GM21528 (cell line): ENCODE data around the gene WIF1.

Experiments
- ATAC-seq: cut with Tn5 transposase; IDR thresholded peaks from one replicate; pipeline ENCODE4 v1.9.1; 2021; ENCODE audit warnings: mild to moderate bottlenecking, moderate library complexity; ENCODE audit not compliant: unreplicated experiment, low FRiP score

Gene WIF1, protein sequence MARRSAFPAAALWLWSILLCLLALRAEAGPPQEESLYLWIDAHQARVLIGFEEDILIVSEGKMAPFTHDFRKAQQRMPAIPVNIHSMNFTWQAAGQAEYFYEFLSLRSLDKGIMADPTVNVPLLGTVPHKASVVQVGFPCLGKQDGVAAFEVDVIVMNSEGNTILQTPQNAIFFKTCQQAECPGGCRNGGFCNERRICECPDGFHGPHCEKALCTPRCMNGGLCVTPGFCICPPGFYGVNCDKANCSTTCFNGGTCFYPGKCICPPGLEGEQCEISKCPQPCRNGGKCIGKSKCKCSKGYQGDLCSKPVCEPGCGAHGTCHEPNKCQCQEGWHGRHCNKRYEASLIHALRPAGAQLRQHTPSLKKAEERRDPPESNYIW

DNA sequence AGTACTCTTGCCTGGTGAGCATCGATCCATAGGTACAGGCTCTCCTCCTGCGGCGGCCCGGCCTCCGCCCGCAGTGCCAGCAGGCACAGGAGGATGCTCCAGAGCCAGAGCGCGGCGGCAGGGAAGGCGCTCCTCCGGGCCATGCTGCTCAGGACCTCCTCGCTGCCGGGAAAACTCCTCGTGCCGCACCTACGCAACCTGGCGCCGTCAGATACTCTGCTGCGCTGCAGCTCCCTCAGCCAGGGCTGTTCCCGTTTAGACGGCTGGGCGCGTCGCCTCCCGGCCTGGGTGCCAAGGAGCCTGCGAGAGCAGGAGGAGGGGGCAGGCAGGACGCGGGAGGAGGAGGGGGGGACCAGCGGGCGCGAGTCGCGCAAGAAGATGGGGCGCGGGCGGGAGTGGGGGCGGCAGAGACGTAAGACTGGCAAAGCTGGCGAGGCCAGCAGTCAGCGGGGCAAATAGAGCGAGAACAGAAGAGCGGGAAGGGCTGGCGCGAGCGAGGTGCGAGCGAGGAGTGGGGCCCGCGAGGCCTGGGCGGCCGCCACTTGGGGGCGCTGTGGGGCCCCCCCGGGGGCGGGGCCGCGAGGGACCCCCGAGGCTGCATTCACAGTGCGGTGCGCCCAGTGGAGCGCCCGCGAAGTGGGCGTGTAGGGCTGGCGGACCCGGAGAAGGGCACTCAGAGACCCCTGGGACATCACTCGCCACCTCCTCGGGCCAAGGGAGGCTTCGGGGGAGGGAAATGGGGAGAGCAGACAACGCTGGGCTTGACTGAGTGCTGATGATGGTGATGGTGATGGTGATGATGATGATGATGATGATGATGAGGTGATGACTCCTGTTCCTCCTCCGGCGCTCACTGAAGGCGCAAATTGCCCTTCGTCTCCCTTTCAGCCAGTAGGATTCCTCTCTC, at the start of gene WIF1:
Gene WIF1 (minus strand): TSS at position 257 of the 907 bp plus-strand sequence. CDS start 114 bp downstream, at position 143.
- peak; percentile 61 for ATAC-seq

DNA sequence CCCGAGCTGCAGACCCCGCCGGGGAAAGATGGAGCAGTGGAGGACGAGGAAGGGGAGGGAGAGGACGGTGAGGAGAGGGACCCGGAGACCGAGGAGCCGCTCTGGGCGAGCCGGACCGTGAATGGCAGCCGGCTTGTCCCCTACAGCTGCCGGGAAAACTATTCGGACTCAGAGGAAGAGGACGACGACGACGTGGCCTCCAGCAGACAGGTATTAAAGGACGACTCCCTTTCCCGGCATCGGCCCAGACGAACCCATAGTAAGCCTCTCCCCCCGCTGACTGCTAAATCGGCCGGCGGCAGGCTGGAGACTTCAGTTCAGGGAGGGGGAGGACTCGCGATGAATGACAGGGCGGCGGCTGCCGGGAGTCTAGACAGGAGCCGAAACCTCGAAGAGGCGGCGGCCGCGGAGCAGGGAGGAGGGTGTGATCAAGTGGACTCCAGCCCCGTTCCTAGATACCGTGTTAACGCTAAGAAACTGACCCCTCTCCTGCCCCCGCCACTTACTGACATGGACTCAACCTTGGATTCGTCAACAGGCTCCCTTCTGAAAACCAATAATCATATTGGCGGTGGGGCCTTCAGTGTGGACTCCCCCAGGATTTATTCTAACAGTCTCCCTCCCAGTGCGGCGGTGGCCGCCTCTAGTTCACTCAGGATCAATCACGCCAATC, 49.2 kb upstream of the WIF1 start:
- peak; percentile 57 for ATAC-seq

DNA sequence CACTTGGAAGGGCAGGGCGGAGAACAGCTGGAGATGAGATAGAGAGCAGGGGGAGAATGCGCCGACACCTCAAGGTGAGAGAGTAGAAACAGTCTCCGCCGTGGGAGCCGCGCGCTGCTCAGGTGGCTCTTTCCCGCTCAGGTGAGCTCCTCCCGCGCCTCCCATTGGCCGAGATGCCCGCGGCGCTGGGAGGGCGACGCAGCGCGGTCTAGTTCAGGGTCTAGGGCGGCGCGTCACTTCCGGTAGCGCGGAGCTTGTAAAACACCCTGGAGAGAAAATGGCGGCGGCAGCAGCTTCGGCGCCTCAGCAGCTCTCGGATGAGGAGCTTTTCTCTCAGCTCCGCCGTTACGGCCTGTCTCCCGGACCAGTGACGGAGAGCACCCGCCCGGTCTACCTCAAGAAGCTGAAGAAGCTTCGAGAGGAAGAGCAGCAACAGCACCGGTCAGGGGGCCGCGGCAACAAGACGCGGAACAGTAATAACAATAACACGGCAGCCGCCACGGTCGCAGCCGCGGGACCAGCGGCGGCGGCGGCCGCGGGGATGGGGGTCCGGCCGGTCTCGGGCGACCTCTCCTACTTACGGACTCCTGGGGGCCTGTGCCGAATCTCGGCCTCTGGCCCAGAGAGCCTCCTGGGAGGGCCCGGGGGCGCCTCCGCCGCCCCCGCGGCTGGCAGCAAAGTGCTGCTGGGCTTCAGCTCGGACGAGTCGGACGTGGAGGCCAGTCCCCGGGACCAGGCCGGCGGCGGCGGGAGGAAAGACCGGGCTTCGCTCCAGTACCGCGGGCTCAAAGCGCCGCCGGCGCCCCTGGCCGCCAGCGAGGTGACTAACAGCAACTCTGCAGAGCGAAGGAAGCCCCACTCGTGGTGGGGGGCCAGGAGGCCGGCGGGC, 48.5 kb upstream of the WIF1 start, which contains the start of gene LEMD3:
Gene LEMD3 (plus strand): TSS at position 264 of the 889 bp plus-strand sequence. CDS start 14 bp downstream, at position 278.
- ATAC-seq, result peak; percentile 92

DNA sequence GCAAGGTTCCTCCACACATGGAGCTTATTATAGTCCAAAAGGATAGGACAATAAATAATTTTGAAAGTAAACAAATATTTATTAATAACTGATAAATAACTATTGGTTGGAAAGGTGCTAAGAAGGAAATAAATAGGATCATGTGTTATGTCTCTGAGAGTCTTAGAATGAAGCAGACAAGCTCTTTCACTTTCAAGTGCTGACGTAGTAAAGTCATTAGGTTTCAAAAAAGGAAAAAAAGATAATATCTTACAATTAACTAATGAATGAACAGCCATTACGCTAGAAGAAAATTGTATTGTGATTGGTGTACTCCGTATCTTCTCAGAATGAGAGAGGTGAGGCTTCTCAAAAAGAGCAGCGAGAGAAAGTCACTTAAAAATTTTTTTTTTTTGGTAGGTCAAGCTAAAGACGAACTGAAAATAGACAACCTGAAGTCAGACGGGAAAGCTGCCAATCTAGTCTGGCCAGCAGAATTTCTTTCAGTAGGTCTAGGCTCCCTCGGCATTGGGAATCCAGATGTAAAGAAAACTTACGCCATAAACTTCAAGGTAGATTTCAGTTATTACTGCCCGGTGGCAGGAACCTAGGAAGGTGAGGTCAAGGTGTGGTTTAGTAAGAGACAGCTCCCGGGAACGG, 47.7 kb upstream of the WIF1 start:
- ATAC-seq, result peak; percentile 8

DNA sequence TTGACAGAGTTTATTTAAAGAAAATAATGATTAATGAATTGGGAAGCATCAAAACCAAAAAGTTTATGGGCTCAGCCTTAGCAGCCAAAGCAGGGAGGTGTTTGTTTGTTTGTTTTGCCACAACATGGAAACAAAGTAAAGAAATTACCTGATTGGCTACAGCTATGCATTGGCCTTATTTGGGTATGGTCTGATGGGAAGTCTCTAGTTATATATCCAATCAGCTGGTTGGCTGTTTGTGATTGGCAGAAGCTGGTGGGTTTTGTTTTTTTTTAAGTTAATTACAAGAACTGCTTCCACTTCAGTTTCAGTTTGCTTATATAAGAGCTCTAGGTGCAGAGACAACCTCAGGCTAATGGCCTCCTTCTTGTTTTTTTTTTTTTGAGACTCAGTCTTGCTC, 43.7 kb upstream of the WIF1 start:
- no peak for ATAC-seq

DNA sequence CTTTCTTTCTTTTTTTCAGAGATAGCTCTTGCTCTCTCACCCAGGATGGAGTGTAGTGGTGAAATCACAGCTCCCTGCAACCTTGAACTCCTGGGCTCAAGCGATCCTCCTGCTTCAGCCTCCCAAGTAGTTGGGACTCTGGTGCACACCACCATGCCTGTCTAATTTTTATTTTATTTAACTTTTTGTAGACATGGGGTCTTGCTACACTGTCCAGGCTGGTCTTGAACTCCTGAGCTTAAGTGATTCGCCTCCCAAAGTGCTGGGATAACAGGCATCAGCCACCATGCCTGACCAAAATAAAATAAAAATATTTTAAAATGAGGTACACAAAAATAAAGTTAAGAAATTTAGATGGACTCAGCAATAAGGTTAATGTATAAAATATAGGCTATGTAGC, 43.1 kb upstream of the WIF1 start:
- no peak for ATAC-seq

DNA sequence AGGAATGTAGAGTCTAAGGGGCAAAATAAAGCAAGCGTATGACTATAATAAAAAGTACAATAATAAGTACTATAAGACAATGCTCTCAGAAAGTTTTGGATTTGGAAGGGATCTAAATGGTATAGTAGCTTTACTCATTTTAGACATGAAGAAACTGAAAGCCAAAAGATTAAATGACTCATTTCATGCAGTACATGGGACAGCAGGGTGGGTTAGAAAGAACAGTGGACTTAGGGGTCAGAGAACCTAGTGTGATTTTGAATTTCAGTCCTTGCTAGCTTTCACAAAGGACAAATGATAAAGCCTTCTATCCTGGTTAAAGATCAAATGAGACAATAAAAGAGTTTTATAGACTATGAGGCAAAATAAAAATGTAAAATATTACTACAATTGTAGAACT, 41.5 kb upstream of the WIF1 start:
- ATAC-seq, result no peak

DNA sequence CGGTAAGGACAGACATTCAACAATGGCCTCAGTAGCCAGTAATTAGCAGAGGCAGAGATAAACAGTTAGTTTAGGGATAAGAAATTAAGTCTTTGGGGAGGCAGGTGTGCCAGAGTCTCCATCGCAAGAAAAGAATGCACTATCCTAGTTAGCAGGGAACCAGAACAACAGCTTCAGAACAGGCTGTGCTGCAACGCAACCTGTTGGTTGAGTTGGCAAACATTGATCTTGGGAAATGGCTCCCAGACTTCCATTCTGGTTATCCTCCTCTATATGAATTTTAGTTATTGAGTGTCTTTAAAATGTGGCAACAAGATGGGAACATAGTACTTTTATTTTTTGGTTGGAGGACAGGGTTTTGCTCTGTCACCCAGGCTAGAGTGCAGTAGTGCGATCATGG, 36.0 kb upstream of the WIF1 start:
- ATAC-seq, result no peak

DNA sequence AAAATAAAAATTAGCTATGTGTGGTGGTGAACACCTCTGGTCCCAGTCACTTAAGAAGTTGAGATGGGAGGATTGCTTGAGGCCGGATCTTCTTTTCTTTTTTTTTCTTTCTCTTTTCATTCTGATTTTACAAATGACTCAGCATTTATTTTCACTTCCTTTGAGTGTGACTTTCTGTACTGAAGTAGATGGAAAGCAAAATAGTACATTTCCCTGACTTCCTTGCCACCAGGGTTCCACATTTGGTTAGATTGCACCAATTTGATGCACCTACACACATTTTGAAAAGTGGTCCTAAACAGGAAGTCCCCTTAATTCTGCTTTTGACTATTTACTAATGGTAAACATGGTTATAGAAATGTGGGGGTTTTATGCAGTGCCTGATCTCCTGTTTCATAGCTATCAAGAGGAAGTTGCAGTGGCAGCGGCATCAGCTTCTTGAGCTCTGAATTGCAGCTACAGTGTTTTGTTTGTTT, 35.3 kb upstream of the WIF1 start:
- ATAC-seq, result peak; percentile 95

DNA sequence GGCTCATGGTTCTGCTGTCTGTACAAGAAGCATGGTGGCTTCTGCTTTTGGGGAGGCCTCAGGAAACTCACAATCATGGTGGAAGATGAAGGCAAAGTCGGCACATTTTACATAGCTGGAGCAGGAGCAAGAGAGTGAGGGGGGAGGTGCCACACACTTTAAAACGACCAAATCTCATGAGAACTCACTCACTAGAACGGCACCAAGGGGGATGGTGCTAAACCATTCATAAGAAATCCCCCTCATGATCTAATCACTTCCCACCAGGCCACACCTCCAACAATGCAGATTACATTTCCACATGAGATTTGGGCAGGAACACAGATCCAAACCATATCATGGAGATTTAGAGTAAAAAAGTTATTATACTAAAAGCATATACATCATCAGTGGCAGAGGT, 34.7 kb upstream of the WIF1 start:
- peak; percentile 33 for ATAC-seq

DNA sequence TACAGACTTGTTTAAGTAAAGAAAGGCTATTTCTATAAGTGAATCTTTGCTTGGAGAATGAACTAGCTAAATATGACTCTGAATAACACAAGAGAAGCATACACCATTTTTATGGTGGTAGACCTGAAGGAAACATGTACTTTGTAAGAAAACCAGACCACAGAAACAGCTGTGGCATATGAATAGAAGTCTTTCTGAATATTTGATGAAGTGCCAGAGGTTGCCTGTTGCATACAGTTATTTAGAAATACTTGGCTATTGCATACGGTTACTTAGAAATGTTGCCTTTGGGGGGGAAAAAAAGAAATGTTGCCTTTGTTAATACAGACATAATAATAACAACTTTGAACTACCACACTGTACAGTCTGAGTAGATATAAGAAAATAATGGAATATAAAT, 31.5 kb upstream of the WIF1 start:
- no peak for ATAC-seq

DNA sequence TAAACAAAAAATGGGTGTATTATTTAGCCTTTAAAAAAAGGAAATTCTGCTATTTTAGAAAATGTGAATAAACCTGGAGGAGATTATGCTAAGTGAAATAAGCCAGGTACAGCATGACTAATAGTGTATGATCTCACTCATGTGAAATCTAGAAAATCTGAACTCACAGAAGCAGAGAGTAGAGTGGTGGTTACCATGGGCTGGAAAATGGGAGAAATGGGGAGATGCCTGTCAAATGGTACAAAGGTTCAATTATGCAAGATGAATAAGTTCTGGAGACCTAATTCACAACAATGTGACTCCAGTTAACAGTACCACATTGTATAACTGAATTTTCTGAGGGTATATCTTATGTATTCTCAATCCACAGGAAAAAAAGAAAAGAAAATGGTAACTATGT, 30.9 kb upstream of the WIF1 start:
- no peak for ATAC-seq

DNA sequence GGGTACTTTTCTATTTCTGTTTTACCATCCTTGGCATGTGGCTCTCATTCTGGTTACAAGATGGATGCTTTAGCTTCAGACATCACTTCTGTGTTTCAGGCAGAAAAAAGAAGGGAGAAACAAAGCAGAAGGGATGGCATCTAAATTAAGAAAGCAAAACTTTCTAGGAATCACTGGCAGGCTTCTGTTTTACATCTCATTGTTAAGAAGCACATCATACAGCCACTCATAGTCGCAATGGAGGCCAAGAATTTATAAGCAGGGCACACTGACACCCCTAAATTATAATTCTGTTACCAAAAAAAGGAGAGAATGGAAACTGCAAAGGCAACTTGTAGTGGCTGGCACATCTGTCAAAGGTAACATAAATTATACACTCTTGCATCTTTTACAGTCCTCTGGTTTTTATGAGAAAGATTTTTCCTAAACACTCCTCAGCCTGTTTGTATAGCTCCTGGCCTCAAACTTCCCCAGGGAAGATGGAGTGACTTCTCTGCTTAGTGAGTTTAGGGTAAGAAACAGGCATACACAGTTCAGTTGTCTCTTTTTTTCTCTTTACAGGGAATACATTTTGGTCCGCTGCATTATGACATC, 26.3 kb upstream of the WIF1 start:
- ATAC-seq, result no peak

DNA sequence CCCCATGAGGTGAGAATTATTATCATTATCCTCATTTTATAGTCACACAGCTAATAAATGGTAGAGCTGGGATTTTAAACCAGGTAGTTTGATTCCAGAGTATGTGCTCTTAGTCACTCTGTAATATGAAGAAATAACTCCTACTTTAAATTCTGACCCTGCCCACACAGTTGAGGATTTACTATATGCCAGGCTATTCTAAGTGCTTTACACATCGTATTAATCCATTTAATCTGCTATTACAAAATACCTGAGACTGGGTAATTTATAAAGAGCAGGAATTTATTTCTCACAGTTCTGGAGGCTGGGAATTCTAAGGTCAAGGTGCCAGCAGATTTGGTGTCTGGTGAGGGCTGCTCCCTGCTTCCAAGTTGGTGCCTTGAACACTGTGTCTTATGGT, 19.6 kb upstream of the WIF1 start:
- ATAC-seq, result no peak

DNA sequence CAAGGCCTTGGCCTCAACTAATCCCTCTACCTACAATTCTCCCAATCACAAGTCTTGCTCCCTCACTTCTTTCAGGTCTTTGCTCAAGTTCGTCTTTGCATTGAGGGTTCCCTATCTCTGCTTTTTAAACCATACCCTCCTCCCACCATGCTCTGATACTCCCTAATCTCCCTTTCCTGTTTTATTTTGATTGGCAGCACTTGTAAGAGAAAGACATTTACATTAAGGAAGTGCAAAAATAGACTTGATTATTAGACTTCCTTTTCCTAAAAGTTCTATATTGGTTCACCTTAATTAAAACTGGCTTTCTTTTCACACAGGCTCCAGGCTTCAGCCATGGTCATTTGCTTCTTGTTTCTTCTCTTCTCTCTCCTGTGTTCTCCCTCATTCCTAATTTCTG, 18.3 kb upstream of the WIF1 start:
- ATAC-seq, result no peak

DNA sequence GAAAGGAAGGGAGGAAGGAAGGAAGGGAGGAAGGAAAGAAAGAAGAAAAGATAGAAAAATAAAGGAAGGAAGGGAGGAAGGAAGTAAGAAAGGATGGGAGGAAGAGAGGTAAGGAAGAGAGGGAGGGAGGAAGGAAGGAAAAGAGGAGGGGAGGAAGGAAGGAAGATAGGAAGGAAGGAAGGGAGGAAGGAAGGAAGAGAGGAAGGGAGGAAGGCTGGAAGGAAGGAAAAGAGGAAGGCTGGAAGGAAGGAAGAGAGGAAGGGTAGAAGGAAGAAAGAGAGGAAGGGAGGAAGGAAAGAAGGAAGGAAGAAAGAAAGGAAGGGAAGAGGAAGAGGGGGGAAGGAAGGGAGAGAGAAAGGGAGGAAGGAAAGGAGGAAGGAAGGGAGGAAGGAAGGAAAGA, 12.8 kb upstream of the WIF1 start:
- no peak for ATAC-seq

DNA sequence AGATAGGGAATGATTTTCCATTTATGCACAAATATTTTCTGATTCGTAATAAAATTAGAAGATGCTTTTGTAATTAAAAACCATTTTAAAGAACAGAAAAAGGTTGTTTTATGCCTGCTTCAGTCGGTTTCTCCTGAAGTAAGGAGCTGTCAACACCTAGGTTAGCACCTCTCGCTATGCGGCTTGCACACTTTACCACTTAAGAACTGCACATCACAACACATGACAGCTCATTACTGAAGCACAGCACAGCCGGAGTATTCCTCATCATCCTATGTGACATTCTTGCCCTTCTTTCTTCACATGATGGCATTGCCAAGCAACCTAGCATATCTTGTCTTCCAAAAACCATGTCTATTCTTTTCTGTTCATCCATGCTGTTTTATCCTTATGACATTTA, 5.4 kb upstream of the WIF1 start:
- ATAC-seq, result no peak

DNA sequence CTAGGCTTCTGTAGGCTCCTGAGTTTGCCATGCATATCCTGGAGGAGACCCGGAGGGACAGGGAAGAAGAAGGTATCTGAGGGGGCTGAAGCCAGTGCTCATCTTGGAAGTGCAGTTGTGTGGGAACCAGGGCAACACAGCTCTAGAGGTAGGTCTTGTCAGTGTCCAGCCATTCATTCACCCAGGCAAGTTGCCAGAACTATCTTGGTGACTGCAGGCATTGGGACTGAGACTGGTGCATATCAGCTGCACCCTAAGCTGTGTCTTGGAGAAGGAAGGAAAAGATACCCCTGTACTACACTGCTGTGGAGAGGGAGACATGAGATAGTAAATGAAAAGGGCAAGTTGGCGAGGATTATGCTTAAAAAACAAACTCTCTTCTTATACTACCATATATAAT, 4.9 kb upstream of the WIF1 start:
- no peak for ATAC-seq

DNA sequence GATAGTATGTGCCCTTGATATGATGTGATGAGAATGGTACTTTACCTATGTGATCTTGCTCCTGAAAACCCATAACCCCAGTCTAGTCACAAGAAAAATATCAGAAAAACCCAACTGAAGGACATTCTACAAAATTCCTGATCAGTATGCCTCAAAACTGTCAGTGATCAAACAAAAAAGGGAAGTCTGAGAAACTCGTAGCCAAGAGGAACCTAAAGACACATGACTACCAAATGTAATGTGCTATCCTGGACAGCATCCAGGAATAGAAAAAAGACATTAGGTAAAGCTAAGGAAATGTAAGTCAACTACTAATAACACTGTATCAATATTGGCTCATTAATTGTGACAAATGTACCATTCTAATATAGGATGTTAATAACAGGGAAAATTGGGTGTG, 4.1 kb upstream of the WIF1 start:
- no peak for ATAC-seq
